Measurements from ENCODE around the gene FAM120A.

The FAM120A gene

DNA sequence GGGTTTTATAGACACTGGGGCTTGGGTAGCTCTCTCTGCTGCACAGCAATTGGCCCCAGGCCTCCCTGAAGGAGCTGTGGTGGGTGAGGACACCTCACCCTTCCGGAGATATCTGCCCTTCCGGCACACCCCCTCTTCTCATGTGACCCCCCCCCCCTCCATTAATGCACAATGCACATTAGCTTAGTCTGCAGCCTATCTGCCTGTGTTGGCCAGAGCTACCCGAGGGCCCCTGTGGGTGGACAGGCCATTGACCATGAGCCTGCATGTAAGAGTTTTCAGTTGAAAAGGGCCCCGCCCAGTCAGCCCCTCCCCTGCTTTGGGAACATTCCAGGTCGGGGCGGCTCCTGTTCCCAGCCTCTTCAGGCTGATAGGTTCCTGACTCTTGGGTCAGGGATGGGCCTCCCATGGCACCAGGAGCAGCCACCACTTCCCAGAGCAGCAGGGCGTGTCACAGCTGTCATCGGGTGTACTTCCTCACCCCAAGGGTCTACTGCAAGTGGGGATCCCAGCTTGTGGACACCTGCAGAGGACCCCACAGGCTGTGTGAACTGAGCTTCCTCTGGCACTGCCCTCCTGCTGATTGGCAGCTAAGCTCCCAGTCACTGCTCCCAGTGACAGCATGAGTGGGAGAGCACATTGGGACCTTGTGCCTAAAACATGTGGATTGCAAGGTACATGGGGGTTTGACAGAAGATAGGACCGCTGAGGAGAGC, 142.7 kb downstream of the FAM120A start:
- DNase-seq = no peak

DNA sequence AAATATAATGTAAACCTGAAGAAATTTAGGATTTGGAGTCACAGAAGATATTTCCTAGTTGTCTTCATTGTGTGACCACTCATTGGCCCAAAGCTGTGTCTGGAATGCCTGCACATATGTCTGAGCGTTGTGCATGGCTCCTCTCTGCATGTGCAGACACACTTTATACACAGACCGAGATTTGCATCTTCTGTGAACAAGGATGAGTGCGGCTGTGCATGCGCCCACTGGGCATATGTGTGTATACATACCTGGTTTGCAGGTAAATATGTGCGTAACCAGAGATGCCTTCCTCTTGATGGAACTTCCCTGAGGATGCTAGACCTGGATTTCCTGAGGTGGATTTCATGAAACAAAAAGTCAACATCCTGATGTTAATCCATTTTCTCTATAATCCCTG, 144.0 kb downstream of the FAM120A start:
- DNase-seq = no peak

DNA sequence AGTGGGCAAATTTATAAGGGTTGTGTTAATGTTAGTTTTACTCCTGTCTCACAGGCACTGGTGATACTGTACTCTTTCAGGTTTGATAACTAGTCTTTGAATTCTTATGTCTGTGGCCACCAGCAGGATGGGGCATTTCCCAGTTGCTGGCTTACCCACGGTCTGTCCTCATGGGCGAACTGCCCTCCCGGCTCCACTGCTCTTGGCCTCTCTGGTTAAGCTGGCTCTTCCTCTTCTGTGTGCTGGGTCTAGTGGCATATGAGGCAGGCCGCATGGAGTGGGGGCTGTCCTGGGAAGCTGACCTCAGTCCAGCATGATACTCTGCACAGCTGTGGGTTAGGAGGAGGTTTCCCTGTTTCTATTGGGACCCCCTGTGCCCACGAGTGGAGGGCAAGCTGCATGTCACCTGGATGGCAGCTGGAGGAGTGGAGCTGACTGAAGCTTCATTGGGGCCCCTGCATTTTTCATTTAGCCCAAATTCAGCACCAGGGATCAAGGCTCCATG, 144.4 kb downstream of the FAM120A start:
- DNase-seq = no peak

- DNase-seq = no peak
Observed at GRCh38 chr9:93596399-93596798, 144.9 kb downstream of the FAM120A start.

GRCh38 chr9:93597142-93597706, 145.7 kb downstream of the FAM120A start:
- no peak for DNase-seq

DNA sequence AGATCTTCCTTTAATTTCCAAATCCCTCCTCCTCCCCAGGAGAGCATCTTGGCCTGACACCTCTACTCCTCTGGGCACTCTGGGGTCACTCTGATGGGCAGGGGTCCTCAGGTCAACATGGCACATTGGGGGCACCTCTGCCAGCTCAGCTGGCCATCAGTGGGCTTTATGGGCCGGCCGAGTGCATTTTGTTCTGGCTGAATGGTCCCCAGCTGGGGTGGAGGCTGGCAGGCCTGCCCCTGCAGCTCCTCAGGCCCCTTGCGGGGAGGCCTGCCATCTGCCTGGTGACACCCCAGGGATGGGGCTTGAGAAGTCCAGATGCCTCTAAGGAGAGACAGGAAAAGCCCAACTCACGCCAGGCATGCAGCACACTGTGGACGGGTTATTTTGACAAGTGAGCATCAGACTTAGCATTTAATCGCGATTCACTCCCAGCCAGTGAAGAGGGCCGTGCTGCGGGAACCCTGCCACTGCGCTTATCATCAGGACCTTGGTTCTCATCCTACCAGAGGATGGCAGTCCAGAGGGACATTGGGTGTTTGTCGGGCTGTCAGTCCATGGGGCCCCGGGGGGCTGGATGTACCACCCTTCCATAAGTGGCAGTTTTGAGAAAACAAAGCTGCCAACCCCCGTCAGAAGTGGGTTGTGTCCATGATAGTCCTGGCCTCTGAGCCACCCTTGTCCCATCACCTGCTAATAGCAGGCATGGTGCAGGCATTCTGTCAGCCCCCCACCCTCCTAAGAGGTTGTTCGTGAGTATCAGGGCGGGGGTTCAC, 146.6 kb downstream of the FAM120A start:
- no peak for DNase-seq

DNA sequence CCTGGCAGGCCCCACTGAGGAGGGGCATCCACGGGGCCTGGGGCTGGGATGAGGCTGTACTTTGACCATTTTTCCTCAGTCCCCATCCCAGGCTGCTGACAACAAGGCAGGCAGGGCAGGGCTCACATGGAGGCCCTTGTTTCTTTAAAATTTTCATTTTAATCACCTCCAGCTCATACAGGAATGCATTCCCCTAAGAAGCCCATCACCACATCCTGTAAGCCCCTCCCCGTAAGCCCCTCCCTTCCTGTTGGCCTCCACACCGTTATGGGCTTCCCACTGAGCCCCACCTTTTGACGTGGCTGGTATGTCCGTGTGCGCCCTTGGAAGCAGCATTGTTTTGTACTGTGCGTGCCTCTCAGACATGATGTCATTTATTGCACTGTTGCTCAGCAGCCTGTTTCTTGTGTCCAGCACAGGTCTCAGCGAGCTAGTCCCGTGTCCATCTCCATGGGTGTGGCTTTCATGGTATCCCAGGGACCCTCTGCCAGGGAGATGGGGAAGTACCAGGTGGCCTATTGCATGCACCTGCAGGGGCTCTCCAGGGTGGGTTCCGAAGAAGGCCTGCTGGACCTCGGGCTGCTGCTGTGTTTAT, 147.3 kb downstream of the FAM120A start:
- DNase-seq = no peak

- DNase-seq = no peak
Observed at GRCh38 chr9:93599571-93600403, 148.3 kb downstream of the FAM120A start.

DNA sequence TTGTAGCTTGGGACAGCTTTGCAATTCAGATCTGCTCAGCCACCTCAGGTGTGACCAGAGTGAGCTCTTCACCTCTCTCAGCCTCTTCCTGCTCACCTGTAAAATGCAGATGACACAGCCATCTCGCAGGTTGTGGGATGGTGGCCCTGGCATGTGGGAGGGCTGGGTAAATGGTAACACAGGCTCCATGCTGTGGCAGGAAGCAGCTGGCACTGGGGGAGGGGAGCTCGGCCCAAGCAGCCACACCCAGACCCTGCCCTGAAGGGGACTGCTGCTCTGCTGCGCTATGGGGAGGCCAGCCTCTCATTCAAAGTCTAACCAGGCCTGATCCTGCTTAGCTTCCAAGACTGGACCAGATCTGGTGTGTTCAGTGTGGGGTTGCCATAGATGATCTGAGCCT, 149.0 kb downstream of the FAM120A start:
- no peak for DNase-seq

GRCh38 chr9:93601063-93601462, 149.6 kb downstream of the FAM120A start:
- DNase-seq = no peak

DNA sequence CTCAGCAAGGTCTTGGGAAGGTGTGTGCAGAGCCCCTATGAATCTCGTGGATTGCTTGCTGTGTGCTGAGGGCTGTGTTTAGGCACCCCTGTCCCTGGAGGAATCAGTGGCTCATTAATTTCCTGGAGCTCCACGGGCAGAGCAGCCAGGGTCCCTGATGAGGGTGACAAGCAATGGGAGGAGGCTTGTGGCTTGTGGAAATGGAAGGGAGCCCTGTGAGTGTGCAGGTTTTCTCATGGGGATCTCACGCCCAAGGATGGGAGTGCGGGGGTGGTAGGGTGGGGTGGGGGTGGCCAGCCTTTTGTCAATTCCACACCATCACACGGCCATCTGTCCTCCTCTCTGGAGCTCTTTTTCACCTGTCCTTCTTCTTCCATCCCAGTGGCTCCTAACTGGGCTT, 150.2 kb downstream of the FAM120A start:
- DNase-seq = no peak

DNA sequence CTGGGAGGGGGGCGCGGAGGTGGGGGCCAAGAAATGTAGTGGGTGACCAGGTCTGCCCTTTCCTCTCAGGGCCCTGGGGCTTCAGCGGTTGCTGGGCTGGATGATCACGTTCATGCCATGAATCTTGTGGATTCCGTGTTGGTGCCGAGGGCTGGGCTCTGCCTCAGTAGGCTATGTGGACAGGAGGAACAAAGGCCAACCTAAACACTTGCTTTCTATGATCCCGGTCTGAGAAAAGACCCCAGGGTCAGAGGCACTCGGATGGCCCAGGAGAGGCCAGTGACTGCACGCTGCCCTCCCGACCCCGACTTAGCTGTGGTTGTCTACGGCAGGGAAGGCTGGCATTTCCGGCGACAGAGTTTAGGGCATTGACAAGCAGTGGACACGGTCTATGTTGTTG, 151.5 kb downstream of the FAM120A start:
- DNase-seq = no peak

DNA sequence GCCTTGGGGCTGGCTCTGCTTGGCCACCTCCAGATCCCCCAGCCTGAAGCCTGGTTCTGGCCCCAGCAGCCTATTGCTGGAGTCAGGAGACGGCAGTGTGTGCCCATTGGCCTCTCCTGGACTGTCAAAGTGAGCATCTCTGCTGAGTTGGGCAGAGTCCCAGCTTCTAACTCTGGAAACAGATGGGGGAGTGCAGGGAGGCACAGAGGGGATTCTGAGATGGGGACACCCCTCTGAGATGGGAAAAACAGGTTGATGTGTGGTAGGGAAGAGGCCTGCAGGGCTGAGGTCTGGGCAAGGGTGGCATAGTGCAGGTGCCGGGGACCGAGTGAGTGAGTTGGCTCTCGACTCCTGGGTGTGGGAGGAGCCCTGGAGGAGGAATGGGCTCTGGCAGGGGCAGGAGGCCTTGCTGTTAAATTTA, 152.4 kb downstream of the FAM120A start:
- DNase-seq = no peak

- no peak for DNase-seq
Observed at GRCh38 chr9:93606187-93606586, 154.7 kb downstream of the FAM120A start.

DNA sequence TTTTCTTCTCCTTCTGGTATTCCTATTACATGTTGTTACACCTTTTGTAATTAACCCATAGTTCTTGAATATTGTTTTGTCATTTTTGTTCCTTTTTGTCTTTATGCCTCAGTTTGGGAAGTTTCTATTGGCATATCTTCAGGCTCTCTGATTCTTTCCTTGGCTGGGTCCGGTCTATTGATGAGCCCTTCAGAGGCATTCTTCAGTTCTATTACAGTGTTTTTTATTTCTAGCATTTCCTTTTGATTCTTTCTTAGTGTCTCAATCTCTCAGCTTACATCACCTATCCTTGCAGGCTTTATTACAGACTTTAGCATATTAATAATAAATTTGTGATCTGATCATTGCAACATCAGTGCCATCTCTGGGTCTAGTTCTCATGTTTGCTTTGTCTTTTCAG, 158.7 kb downstream of the FAM120A start:
- DNase-seq = no peak

GRCh38 chr9:93612052-93612795, 160.7 kb downstream of the FAM120A start:
- no peak for DNase-seq

DNA sequence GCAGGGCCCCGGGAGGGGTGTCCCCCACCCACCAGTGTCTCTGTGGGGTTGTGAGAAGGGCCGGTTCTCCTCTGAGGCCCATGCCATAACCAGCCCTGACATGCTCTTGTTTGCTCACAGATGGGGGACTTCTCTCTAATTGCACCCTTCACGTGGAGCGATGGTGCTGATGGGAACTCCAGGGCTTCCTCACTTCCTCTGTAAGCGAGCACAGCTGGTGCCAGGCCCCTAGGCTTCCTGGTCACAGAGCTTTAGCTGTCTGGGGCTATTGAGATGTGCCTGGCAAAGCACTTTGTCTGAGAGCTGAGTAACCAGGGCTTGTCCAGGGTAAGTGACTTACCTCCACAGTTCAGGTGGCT, 161.3 kb downstream of the FAM120A start:
- DNase-seq = no peak

- DNase-seq = no peak
Observed at GRCh38 chr9:93613174-93613573, 161.7 kb downstream of the FAM120A start.

DNA sequence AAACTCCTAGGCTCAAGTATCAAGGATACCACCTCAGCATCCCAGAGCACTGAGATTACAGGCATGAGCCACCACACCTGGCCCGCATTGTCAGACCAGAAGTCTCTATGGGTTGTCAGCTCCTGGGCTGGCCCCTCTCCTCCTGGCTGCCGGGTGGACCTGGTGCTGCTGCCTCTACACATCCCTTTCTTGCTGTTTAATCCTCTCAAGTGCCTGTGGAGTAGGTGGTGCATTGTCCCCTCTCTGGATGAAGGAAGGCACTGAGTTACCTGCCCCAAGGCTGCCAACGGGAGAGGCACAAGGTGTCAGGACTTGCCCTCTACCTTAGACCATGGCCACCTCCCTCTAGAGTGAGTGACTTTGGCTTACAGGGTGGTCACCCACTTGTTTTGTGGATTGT, 162.3 kb downstream of the FAM120A start:
- no peak for DNase-seq

DNA sequence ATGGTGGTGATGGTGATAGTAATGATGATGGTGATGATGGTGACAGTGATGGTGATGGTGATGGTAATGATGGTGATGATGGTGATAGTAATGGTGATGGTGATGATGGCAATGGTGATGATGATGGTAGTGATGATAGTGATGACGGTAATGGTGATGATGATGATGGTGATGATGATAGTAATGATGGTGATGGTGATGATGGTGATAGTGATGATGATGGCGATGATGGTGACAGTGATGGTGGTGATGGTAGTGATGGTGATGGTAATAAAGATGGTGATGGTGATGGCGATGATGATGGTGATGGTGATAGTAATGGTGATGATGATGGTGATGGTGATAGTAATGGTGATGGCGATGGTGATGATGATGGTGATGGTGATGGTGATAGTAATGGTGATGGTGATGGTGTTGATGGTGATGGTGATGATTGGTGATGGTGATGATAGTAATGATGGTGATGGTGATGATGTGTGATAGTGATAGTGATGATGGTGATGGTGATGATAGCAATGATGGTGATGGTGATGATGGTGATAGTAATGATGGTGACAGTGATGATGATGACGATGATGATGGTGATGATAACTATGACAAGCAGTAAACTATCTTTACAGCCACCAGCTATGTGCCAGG, 163.5 kb downstream of the FAM120A start:
- no peak for DNase-seq
